ENCODE data around the gene VPS35.
"Not testable (repeated sequence)": the region's sequence is repeated elsewhere in the genome, so short reads cannot be mapped to it uniquely, and the experiment has no call there.

Gene VPS35

GRCh38 chr16:46693598-46693997 is 4.6 kb upstream of the VPS35 start:
- no peaks in the 10 kb centered on the region for H3K27me3 ChIP-seq (ENCODE audit: control insufficient read depth in 1 of 2, insufficient read depth in 2 of 2, low read length in 2 of 2)
- H3K9ac ChIP-seq (ENCODE audit: low read depth in 1 of 2, low read length in 2 of 2), result no peak overlapping the region
- H3K9me3 ChIP-seq (ENCODE audit: control insufficient read depth in 1 of 2, low read length in 2 of 2), result no peaks in the 10 kb centered on the region
- H3K4me3 ChIP-seq (ENCODE audit: low read depth in 1 of 2, low read length in 2 of 2), result no peak overlapping the region
- no peak overlapping the region for H3K27ac ChIP-seq (ENCODE audit: low read depth, low read length)
- H3K36me3 ChIP-seq (ENCODE audit: control insufficient read depth in 1 of 2, insufficient read depth in 2 of 2, low read length in 2 of 2), result peaks cover 4 to 6% of the 10 kb centered on the region in 2 donors
- peaks cover 18 to 22% of the 10 kb centered on the region in 2 donors for H3K4me1 ChIP-seq (ENCODE audit: control insufficient read depth in 1 of 2, insufficient read depth in 2 of 2, low read length in 2 of 2)

- H3K4me1 ChIP-seq (ENCODE audit: control insufficient read depth in 1 of 2, insufficient read depth in 2 of 2, low read length in 2 of 2), result peaks cover 29 to 31% of the 10 kb centered on the region in 2 donors
- no peak overlapping the region for H3K9ac ChIP-seq (ENCODE audit: low read depth in 1 of 2, low read length in 2 of 2)
- H3K9me3 ChIP-seq (ENCODE audit: control insufficient read depth in 1 of 2, low read length in 2 of 2), result no peaks in the 10 kb centered on the region
- no peak overlapping the region for H3K27ac ChIP-seq (ENCODE audit: low read depth, low read length)
- no peak overlapping the region for H3K4me3 ChIP-seq (ENCODE audit: low read depth in 1 of 2, low read length in 2 of 2)
- H3K27me3 ChIP-seq (ENCODE audit: control insufficient read depth in 1 of 2, insufficient read depth in 2 of 2, low read length in 2 of 2), result no peaks in the 10 kb centered on the region
- peaks cover 0 to 4% of the 10 kb centered on the region in 2 donors for H3K36me3 ChIP-seq (ENCODE audit: control insufficient read depth in 1 of 2, insufficient read depth in 2 of 2, low read length in 2 of 2)
These were observed 2.7 kb upstream of the VPS35 start for GRCh38 chr16:46691726-46692125.

GRCh38 chr16:46690281-46691178 is 1.6 kb upstream of the VPS35 start:
- Histone ChIP-seq H3K9ac (ENCODE audit: low read depth in 1 of 2, low read length in 2 of 2) (peak overlapping the region; percentile 48 to 87), H3K4me3 (ENCODE audit: low read depth in 1 of 2, low read length in 2 of 2) (peak overlapping the region; percentile 77 to 98), H3K27me3 (ENCODE audit: control insufficient read depth in 1 of 2, insufficient read depth in 2 of 2, low read length in 2 of 2) (no peaks in the 10 kb centered on the region), H3K9me3 (ENCODE audit: control insufficient read depth in 1 of 2, low read length in 2 of 2) (no peaks in the 10 kb centered on the region), H3K27ac (ENCODE audit: low read depth, low read length) (no peak overlapping the region), H3K36me3 (ENCODE audit: control insufficient read depth in 1 of 2, insufficient read depth in 2 of 2, low read length in 2 of 2) (peaks cover 0 to under 1% of the 10 kb centered on the region in 2 donors), H3K4me1 (ENCODE audit: control insufficient read depth in 1 of 2, insufficient read depth in 2 of 2, low read length in 2 of 2) (peaks cover 36% of the 10 kb centered on the region in 2 donors)

GRCh38 chr16:46689365-46690280 is 645 bp upstream of the VPS35 start, which contains the start of gene ORC6:
TSS of gene ORC6 (plus strand) at chr16:46689659. CDS start at chr16:46689706, 47 bp downstream.
- peak within 1 kb of the TSS; percentile 77 to 98 for H3K4me3 ChIP-seq (ENCODE audit: low read depth in 1 of 2, low read length in 2 of 2)
- peaks cover 44% of the 10 kb centered on the region in 2 donors for H3K4me1 ChIP-seq (ENCODE audit: control insufficient read depth in 1 of 2, insufficient read depth in 2 of 2, low read length in 2 of 2)
- H3K27me3 ChIP-seq (ENCODE audit: control insufficient read depth in 1 of 2, insufficient read depth in 2 of 2, low read length in 2 of 2), result no peaks in the 10 kb centered on the region
- peak within 1 kb of the TSS; percentile 87 to 94 for H3K9ac ChIP-seq (ENCODE audit: low read depth in 1 of 2, low read length in 2 of 2)
- H3K27ac ChIP-seq (ENCODE audit: low read depth, low read length), result peak within 1 kb of the TSS; percentile 97
- H3K36me3 ChIP-seq (ENCODE audit: control insufficient read depth in 1 of 2, insufficient read depth in 2 of 2, low read length in 2 of 2), result no peaks in the 10 kb centered on the region
- no peaks in the 10 kb centered on the region for H3K9me3 ChIP-seq (ENCODE audit: control insufficient read depth in 1 of 2, low read length in 2 of 2)

GRCh38 chr16:46688101-46688653 is 801 bp downstream of the VPS35 start:
- Histone ChIP-seq H3K27ac (ENCODE audit: low read depth, low read length) (peak overlapping the region; percentile 85), H3K36me3 (ENCODE audit: control insufficient read depth in 1 of 2, insufficient read depth in 2 of 2, low read length in 2 of 2) (no peaks in the 10 kb centered on the region), H3K27me3 (ENCODE audit: control insufficient read depth in 1 of 2, insufficient read depth in 2 of 2, low read length in 2 of 2) (no peaks in the 10 kb centered on the region), H3K4me1 (ENCODE audit: control insufficient read depth in 1 of 2, insufficient read depth in 2 of 2, low read length in 2 of 2) (peaks cover 48 to 50% of the 10 kb centered on the region in 2 donors), H3K4me3 (ENCODE audit: low read depth in 1 of 2, low read length in 2 of 2) (peak overlapping the region; percentile 77 to 98), H3K9me3 (ENCODE audit: control insufficient read depth in 1 of 2, low read length in 2 of 2) (no peaks in the 10 kb centered on the region), H3K9ac (ENCODE audit: low read depth in 1 of 2, low read length in 2 of 2) (peak overlapping the region; percentile 87 to 94)

- peak overlapping the region; percentile 87 to 94 for H3K9ac ChIP-seq (ENCODE audit: low read depth in 1 of 2, low read length in 2 of 2)
These were observed 1.5 kb downstream of the VPS35 start for GRCh38 chr16:46687486-46687885.

GRCh38 chr16:46686815-46687473 is 2.0 kb downstream of the VPS35 start:
- Histone ChIP-seq H3K9me3 (ENCODE audit: control insufficient read depth in 1 of 2, low read length in 2 of 2) (no peaks in the 10 kb centered on the region), H3K4me3 (ENCODE audit: low read depth in 1 of 2, low read length in 2 of 2) (peak overlapping the region; percentile 77 to 98), H3K9ac (ENCODE audit: low read depth in 1 of 2, low read length in 2 of 2) (peak overlapping the region in 1 of 2 donors; percentile 87), H3K27ac (ENCODE audit: low read depth, low read length) (no peak overlapping the region), H3K4me1 (ENCODE audit: control insufficient read depth in 1 of 2, insufficient read depth in 2 of 2, low read length in 2 of 2) (peaks cover 52 to 58% of the 10 kb centered on the region in 2 donors), H3K27me3 (ENCODE audit: control insufficient read depth in 1 of 2, insufficient read depth in 2 of 2, low read length in 2 of 2) (no peaks in the 10 kb centered on the region), H3K36me3 (ENCODE audit: control insufficient read depth in 1 of 2, insufficient read depth in 2 of 2, low read length in 2 of 2) (peaks cover 0 to 5% of the 10 kb centered on the region in 2 donors)

More at GRCh38 chr16:46687486-46687885, 1.5 kb downstream of the VPS35 start:
- Histone ChIP-seq H3K9me3 (ENCODE audit: control insufficient read depth in 1 of 2, low read length in 2 of 2) (no peaks in the 10 kb centered on the region), H3K27ac (ENCODE audit: low read depth, low read length) (no peak overlapping the region), H3K36me3 (ENCODE audit: control insufficient read depth in 1 of 2, insufficient read depth in 2 of 2, low read length in 2 of 2) (no peaks in the 10 kb centered on the region), H3K4me1 (ENCODE audit: control insufficient read depth in 1 of 2, insufficient read depth in 2 of 2, low read length in 2 of 2) (peaks cover 50 to 54% of the 10 kb centered on the region in 2 donors), H3K27me3 (ENCODE audit: control insufficient read depth in 1 of 2, insufficient read depth in 2 of 2, low read length in 2 of 2) (no peaks in the 10 kb centered on the region), H3K4me3 (ENCODE audit: low read depth in 1 of 2, low read length in 2 of 2) (peak overlapping the region; percentile 77 to 98)

GRCh38 chr16:46681867-46682266 is 7.1 kb downstream of the VPS35 start:
- Histone ChIP-seq H3K4me1 (ENCODE audit: control insufficient read depth in 1 of 2, insufficient read depth in 2 of 2, low read length in 2 of 2) (peaks cover 25 to 41% of the 10 kb centered on the region in 2 donors), H3K36me3 (ENCODE audit: control insufficient read depth in 1 of 2, insufficient read depth in 2 of 2, low read length in 2 of 2) (peaks cover 3 to 34% of the 10 kb centered on the region in 2 donors)
- H3K27me3 ChIP-seq (ENCODE audit: control insufficient read depth in 1 of 2, insufficient read depth in 2 of 2, low read length in 2 of 2); H3K9me3 ChIP-seq (ENCODE audit: control insufficient read depth in 1 of 2, low read length in 2 of 2); H3K9ac ChIP-seq (ENCODE audit: low read depth in 1 of 2, low read length in 2 of 2); H3K27ac ChIP-seq (ENCODE audit: low read depth, low read length); H3K4me3 ChIP-seq (ENCODE audit: low read depth in 1 of 2, low read length in 2 of 2): not testable (repeated sequence)

- H3K9me3 ChIP-seq (ENCODE audit: control insufficient read depth in 1 of 2, low read length in 2 of 2); H3K27ac ChIP-seq (ENCODE audit: low read depth, low read length); H3K9ac ChIP-seq (ENCODE audit: low read depth in 1 of 2, low read length in 2 of 2); H3K27me3 ChIP-seq (ENCODE audit: control insufficient read depth in 1 of 2, insufficient read depth in 2 of 2, low read length in 2 of 2); H3K4me3 ChIP-seq (ENCODE audit: low read depth in 1 of 2, low read length in 2 of 2): not testable (repeated sequence)
- Histone ChIP-seq H3K36me3 (ENCODE audit: control insufficient read depth in 1 of 2, insufficient read depth in 2 of 2, low read length in 2 of 2) (peaks cover 6 to 47% of the 10 kb centered on the region in 2 donors), H3K4me1 (ENCODE audit: control insufficient read depth in 1 of 2, insufficient read depth in 2 of 2, low read length in 2 of 2) (peaks cover 5 to 22% of the 10 kb centered on the region in 2 donors)
These were observed 11.0 kb downstream of the VPS35 start for GRCh38 chr16:46677943-46678342.

All from duodenal mucosa (tissue), 2 donors.